Progenitor cell of endocrine pancreas (in vitro differentiated cells): Measurements from ENCODE around the gene TAP2. TPM values are rescaled to one million over a fixed set of nuclear protein-coding genes. Genes with fewer than 3 reads are reported as not detected.

Experiments
- DNase-seq: peaks from one replicate; pipeline ENCODE4 v3.0.0; 2021; ENCODE audit warnings: low spot score; ENCODE audit not compliant: unreplicated experiment
- H3K27ac Mint-ChIP-seq: 2 replicates; pipeline ENCODE4 v1.8.0; 2021; ENCODE audit warnings: mild to moderate bottlenecking, moderate library complexity, mixed read lengths
- H3K27me3 Mint-ChIP-seq: 2 replicates; pipeline ENCODE4 v1.8.0; 2021; ENCODE audit warnings: mixed read lengths
- H3K36me3 Mint-ChIP-seq: 2 replicates; pipeline ENCODE4 v1.8.0; 2022; ENCODE audit warnings: mixed read lengths; ENCODE audit not compliant: insufficient read depth
- H3K4me1 Mint-ChIP-seq: 2 replicates; pipeline ENCODE4 v1.8.0; 2021; ENCODE audit warnings: low read depth, mixed read lengths
- H3K4me3 Mint-ChIP-seq: 2 replicates; pipeline ENCODE4 v1.8.0; 2021; ENCODE audit warnings: low read depth, mild to moderate bottlenecking, moderate library complexity, mixed read lengths
- H3K9me3 Mint-ChIP-seq: 2 replicates; pipeline ENCODE4 v1.8.0; 2021; ENCODE audit warnings: low read depth, mixed read lengths
- total RNA-seq: library from RNA; stranded (reverse); gene quantifications from 2 replicates; pipeline ENCODE4 v1.2.1, GENCODE V29; 2021
- TF ChIP-seq, protein P1 (sequence below): fragments of 200-600 bp; sonication (generic); IDR thresholded peaks from one replicate; pipeline ENCODE4 v1.5.0; 2021; ENCODE audit warnings: antibody characterized with exemption, mild to moderate bottlenecking; ENCODE audit not compliant: unreplicated experiment

TAP2 gene
- total RNA-seq, 1 donor from 2014 or later = 5.1 TPM

DNA sequence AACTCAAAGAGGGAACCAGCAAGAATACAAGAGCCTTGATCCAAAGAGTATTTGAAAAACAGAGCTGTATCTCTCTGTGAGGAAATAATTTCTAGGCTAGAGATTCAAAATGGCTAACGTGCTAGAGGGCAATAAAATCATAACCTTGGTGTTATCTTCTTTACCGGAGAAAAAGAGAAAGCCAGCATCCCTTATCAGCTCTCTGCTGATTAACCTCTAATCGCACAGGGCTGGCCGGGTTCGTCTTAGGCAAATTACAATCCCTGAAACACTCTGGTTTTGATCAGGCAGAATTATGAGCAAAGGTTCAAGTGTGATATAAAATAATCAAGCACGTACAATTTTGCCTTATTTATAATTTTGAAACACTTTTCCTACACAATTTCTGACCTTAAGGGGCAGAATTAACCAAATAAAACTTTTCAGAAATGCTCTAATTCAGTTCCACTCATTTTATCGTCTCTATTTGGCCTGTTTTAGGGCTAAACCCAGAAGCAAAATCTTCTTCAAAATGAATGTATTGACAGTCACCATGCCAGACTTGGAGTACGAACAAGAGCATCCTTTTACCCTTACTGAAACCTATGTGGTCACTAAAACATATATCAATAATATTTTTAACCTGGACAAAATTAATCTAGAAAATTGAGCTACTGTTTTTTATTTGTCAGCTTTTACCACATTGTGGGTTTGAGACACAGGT is 29.2 kb upstream of the TAP2 start:
- no peak overlapping the region for H3K4me3 Mint-ChIP-seq
- no peak overlapping the region for H3K27ac Mint-ChIP-seq
- H3K4me1 Mint-ChIP-seq = peaks cover 2% of the 10 kb centered on the region
- no peaks in the 10 kb centered on the region for H3K9me3 Mint-ChIP-seq
- TF ChIP-seq, protein P1, sequence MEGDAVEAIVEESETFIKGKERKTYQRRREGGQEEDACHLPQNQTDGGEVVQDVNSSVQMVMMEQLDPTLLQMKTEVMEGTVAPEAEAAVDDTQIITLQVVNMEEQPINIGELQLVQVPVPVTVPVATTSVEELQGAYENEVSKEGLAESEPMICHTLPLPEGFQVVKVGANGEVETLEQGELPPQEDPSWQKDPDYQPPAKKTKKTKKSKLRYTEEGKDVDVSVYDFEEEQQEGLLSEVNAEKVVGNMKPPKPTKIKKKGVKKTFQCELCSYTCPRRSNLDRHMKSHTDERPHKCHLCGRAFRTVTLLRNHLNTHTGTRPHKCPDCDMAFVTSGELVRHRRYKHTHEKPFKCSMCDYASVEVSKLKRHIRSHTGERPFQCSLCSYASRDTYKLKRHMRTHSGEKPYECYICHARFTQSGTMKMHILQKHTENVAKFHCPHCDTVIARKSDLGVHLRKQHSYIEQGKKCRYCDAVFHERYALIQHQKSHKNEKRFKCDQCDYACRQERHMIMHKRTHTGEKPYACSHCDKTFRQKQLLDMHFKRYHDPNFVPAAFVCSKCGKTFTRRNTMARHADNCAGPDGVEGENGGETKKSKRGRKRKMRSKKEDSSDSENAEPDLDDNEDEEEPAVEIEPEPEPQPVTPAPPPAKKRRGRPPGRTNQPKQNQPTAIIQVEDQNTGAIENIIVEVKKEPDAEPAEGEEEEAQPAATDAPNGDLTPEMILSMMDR = no peak
- H3K36me3 Mint-ChIP-seq = no peaks in the 10 kb centered on the region
- DNase-seq = no peak
- H3K27me3 Mint-ChIP-seq = peaks cover 61% of the 10 kb centered on the region

DNA sequence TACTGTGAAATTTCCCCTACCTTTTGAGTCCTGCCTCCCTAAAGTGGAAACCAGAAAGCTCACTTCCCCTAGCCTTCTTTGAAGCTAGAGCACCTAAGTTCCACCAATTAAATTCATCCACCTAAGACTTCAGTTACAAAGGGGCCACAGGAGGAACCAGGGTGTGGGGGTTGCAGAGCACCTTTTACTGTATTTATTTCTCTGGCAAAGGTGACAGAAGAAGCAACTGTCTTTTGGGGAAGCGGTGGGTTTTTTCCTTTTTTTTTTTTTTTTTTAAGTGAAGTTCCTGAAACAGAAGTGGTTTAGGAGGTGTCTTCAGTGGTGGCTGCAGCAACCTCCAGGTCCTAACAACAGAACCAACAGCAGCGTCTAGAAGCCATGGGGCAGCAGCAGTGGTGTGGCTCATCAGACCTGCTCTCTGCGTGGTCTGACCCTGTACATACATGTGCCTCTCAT is 28.5 kb upstream of the TAP2 start:
- Mint-ChIP-seq H3K27me3 (peaks cover 56% of the 10 kb centered on the region), H3K4me1 (peaks cover 2% of the 10 kb centered on the region), H3K9me3 (no peaks in the 10 kb centered on the region), H3K36me3 (no peaks in the 10 kb centered on the region), H3K27ac (no peak overlapping the region), H3K4me3 (no peak overlapping the region)
- DNase-seq = no peak
- TF ChIP-seq, protein P1 = no peak

DNA sequence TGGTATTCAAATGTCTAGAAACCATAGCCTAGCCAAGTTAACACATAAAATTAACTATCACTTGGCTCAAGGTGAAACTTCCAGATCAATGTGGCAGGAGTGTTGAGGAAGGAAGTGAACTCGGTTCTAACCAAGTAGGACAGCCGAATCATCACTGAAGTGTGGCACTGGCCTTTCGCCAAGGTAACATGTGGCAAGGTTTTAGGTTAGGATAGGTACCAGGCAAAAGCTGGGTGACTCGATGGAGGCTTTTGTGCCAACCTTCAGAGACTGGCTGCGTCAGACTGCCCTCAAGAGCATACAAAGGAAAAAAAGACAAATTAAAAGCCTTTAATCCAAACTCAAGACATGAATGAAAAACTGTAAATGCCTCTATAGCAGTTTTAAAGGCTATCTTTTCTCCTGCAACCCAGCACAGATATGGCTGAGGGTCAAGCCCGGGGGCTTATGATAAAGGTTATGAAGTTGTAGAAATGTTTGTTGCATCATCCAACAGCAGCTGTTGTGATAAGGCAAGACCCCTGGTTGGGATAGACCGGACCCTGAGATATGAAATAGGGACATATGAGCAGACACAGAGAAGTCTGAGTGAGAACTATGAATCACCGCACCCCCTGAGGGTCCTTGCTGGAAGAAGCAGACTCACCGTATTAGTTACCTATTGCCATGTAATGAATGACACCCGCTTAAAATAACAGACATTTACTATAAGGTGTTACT is 27.3 kb upstream of the TAP2 start:
- TF ChIP-seq, protein P1 = no peak
- Mint-ChIP-seq H3K36me3 (no peaks in the 10 kb centered on the region), H3K27ac (no peak overlapping the region), H3K4me1 (peaks cover 2% of the 10 kb centered on the region), H3K27me3 (peaks cover 48% of the 10 kb centered on the region), H3K4me3 (no peak overlapping the region), H3K9me3 (no peaks in the 10 kb centered on the region)
- DNase-seq = no peak

DNA sequence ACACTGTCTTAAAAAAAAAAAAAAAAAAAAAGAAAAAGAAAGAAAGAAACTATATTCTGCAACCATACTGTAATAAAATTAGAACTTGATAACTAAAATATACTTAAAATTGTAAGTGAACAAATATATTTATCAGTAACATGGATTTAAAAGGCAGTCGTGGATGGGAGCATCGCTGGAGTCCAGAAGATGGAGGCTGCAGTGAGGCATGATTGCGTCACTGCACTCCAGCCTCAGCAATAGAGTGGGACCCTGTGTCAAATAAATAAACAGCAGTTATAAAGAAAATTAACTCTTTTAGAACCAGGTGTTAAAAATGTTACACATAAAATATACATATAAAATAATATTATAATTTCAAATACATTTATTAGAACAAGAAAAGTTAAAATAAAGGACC is 24.2 kb upstream of the TAP2 start:
- no peaks in the 10 kb centered on the region for H3K9me3 Mint-ChIP-seq
- no peaks in the 10 kb centered on the region for H3K4me1 Mint-ChIP-seq
- TF ChIP-seq, protein P1 = no peak
- DNase-seq = no peak
- no peak overlapping the region for H3K4me3 Mint-ChIP-seq
- no peak overlapping the region for H3K27ac Mint-ChIP-seq
- H3K36me3 Mint-ChIP-seq = no peaks in the 10 kb centered on the region
- peaks cover 54% of the 10 kb centered on the region for H3K27me3 Mint-ChIP-seq

DNA sequence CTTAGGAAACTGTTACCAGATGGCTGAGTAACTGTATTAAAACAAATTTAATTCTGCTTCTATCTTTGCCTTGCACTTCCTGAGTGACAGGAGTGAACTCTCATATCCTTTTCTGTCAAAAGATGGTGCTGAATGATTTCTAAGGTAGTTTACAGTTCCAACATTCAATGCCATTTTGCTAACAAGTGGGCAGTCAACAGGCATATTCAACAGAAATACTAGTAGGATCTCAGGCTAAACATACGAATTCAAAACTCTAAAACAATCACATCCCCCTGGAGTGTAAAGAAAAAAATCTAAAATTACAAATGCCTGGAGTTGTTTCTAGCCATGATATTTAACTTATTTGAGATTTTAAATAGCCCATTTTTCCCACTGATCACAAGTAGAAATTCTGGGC is 22.1 kb upstream of the TAP2 start:
- Mint-ChIP-seq H3K4me1 (no peaks in the 10 kb centered on the region), H3K4me3 (no peak overlapping the region), H3K27ac (no peak overlapping the region), H3K36me3 (no peaks in the 10 kb centered on the region), H3K27me3 (peaks cover 55% of the 10 kb centered on the region), H3K9me3 (no peaks in the 10 kb centered on the region)
- no peak for DNase-seq
- TF ChIP-seq, protein P1 = no peak
